Activated CD4-positive, alpha-beta T cell treated with anti-CD3 and anti-CD28 coated beads, Interleukin-2, amount 10 ng/mL, durations not matched to agents 7 days and 5 days (primary cell): Measurements from ENCODE around the gene TBC1D25. TPM values are rescaled to one million over a fixed set of nuclear protein-coding genes. Genes with fewer than 3 reads are reported as not detected.
A peak's percentile ranks its signal among the peaks of the same experiment; 100 is the strongest.
"Not testable (repeated sequence)": the region's sequence is repeated elsewhere in the genome, so short reads cannot be mapped to it uniquely, and the experiment has no call there.

Experiments
- CTCF ChIA-PET: fragments of 350-600 bp; sonication (Branson Sonifier 250); formaldehyde crosslinking; loops from one replicate; lab custom pipeline; 2021; ENCODE audit warnings: antibody characterized with exemption; lab: Charles Lee
- POLR2A ChIA-PET: fragments of 350-600 bp; sonication (Branson Sonifier 250); formaldehyde crosslinking; loops from one replicate; lab custom pipeline; 2021; ENCODE audit warnings: antibody characterized with exemption; lab: Charles Lee
- DNase-seq: peaks from one replicate; pipeline ENCODE4 v3.0.0-alpha.2; 2020
- H3K27ac Mint-ChIP-seq: one replicate; pipeline ENCODE4 v1.8.0; 2021; ENCODE audit warnings: mild to moderate bottlenecking, moderate library complexity, mixed read lengths
- H3K27me3 Mint-ChIP-seq: one replicate; pipeline ENCODE4 v1.8.0; 2021; ENCODE audit warnings: mixed read lengths
- H3K36me3 Mint-ChIP-seq: one replicate; pipeline ENCODE4 v1.8.0; 2021; ENCODE audit warnings: low read depth, mixed read lengths
- H3K4me1 Mint-ChIP-seq: one replicate; pipeline ENCODE4 v1.8.0; 2021; ENCODE audit warnings: mixed read lengths
- H3K4me3 Mint-ChIP-seq: one replicate; pipeline ENCODE4 v1.8.0; 2021; ENCODE audit warnings: mild to moderate bottlenecking, moderate library complexity, mixed read lengths
- H3K9me3 Mint-ChIP-seq: one replicate; pipeline ENCODE4 v1.8.0; 2021; ENCODE audit warnings: mixed read lengths
- total RNA-seq, 2 experiments: library from RNA; stranded (reverse); gene quantifications; one replicate each; pipeline ENCODE4 v1.2.3, GENCODE V29; 2021

TBC1D25 gene
- total RNA-seq, 2 experiments from 2014 or later: 19.5 to 20.4 TPM

DNA sequence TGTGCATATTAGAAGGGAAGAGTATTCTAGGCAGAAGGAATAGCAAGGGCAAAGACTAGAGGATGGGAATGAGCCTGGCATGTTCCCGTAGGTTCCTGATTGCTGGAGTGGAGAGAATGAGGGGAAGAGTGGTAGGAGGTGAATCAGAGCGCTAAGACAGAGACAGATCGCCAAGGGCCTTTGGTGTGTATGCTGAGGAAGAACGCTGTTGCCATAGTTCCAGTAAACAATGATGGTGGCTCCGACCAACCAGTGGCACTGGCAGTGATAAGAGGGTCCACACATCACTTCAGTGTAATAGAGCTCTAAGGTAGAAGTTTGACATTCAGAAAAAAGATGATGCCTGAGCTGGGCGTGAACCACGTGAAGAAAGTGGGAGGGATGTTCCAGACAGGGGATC is 966 bp downstream of the TBC1D25 start:
- no peak for DNase-seq
- no peaks in the 10 kb centered on the region for H3K9me3 Mint-ChIP-seq
- ChIA-PET CTCF (interaction anchor here (0.7 to 1.7 kb wide), 6 partner anchors 9 to 60 kb away, joined by 3 to 9 read pairs (median 5); no protein-coding TSS in a partner anchor), POLR2A (interaction anchor here (0.9 kb wide), 1 partner anchor 19 kb away, joined by 4 read pairs; the partner anchor contains the start of gene EBP)
- H3K4me1 Mint-ChIP-seq: peaks cover 24% of the 10 kb centered on the region
- peak overlapping the region; percentile 92 for H3K4me3 Mint-ChIP-seq
- H3K27me3 Mint-ChIP-seq: no peaks in the 10 kb centered on the region
- H3K36me3 Mint-ChIP-seq: peaks cover 14% of the 10 kb centered on the region
- H3K27ac Mint-ChIP-seq: peak overlapping the region; percentile 99

DNA sequence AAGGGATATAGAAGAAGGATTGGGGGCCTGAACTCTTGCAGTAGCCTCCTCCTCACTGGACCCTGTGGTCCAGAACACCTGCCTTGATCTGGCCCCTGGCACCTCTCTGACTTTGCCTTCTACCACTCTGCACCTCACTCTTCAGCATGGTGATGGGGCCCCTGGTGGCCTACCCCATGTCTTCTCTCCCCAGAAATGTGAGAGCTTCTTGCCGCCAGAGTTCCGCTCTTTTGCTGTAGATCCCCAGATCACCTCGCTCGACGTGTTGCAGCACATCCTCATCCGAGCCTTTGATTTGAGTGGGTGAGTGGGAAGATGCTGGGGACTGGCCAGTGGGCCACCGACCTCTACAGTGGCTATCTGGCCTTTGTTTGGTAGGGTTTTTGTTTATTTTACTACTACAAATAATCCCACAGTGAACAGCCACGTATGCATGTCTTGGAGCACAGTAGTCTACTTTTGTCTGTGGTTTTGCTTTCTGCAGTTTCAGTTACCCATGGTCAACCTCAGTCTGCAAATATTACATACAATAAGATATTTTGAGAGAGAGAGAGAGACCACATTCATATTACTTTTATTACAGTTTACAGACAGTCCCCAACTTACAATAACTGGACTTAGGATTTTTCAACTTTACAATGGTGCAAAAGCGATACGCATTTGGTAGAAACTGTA is 1.8 kb downstream of the TBC1D25 start:
- ChIA-PET POLR2A (no interaction called here), CTCF (interaction anchor here (0.6 to 1.5 kb wide), 3 partner anchors 10 to 17 kb away, joined by 3 to 7 read pairs (median 4); no protein-coding TSS in a partner anchor)
- H3K9me3 Mint-ChIP-seq: no peaks in the 10 kb centered on the region
- no peak for DNase-seq
- H3K36me3 Mint-ChIP-seq: peaks cover 16% of the 10 kb centered on the region
- peak overlapping the region; percentile 92 for H3K4me3 Mint-ChIP-seq
- peak overlapping the region; percentile 65 for H3K27ac Mint-ChIP-seq
- H3K4me1 Mint-ChIP-seq: peaks cover 24% of the 10 kb centered on the region
- H3K27me3 Mint-ChIP-seq: no peaks in the 10 kb centered on the region

- H3K4me1 Mint-ChIP-seq: peaks cover 1% of the 10 kb centered on the region
- no peaks in the 10 kb centered on the region for H3K9me3 Mint-ChIP-seq
- ChIA-PET CTCF (no interaction called here), POLR2A (no interaction called here)
- no peaks in the 10 kb centered on the region for H3K27me3 Mint-ChIP-seq
- no peak overlapping the region for H3K4me3 Mint-ChIP-seq
- DNase-seq: no peak
- H3K27ac Mint-ChIP-seq: no peak overlapping the region
- H3K36me3 Mint-ChIP-seq: peaks cover 21% of the 10 kb centered on the region
Observed at GRCh38 chrX:48548871-48549270, 9.4 kb downstream of the TBC1D25 start.

DNA sequence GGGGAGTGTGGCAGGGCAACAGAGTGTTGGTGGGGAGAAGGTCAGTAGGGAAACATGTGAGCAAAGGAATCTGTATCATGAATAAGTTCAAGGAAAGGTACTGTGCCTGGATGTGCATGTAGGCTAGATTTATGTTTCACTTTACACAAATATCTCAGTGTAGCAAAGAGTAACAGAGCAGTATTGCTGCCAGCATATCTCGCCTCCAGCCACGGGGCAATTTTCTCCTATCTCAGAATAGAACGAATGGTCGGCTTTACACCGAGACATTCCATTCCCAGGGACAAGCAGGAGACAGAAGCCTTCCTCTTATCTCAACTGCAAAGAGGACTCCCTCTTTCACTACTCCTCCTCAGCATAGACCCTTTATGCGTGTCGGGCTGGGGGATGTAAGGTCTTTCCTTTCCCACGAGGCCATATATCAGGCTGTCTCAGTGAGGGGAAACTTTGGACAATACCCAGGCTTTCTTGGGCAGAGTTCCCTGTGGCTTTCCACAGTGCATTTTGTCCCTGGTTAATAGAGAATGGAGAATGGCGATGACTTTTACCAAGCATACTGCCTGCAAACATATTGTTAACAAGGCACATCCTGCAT is 16.3 kb downstream of the TBC1D25 start:
- POLR2A ChIA-PET, CTCF ChIA-PET, H3K4me3 Mint-ChIP-seq, H3K9me3 Mint-ChIP-seq, H3K27me3 Mint-ChIP-seq, H3K4me1 Mint-ChIP-seq, DNase-seq, H3K27ac Mint-ChIP-seq: not testable (repeated sequence)
- H3K36me3 Mint-ChIP-seq: peaks cover 18% of the 10 kb centered on the region

DNA sequence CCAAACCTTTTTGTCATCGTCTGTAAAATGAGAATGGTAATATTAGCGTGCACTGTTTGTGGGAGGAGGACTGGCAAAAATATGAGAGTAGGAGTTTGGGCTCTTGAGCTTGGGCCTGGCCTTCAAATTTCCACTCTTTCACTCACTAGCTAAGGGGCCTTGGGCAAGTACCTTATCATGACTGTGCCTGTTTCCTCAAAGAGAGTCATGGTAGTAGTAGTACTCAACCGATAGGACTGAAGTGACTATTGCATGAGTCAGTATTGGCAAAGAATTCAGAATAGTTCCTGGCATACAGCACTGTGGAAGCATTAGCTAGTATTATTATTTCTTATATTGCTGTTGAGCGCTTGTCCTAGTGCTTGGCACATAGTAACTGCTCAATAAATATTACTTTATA is 18.8 kb downstream of the TBC1D25 start:
- no peak for DNase-seq

DNA sequence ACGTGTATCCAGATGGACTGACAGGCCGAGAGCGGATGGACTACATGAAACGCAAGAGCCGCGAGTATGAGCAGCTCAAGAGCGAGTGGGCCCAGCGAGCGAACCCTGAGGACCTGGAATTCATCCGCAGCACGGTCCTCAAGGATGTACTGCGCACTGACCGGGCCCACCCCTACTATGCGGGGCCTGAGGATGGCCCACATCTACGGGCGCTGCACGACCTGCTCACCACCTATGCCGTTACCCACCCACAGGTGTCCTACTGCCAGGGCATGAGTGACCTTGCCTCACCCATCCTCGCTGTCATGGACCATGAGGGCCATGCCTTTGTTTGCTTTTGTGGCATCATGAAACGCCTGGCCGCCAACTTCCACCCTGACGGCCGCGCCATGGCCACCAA is 20.1 kb downstream of the TBC1D25 start:
- POLR2A ChIA-PET: no interaction called here
- H3K4me1 Mint-ChIP-seq: no peaks in the 10 kb centered on the region
- no peak overlapping the region for H3K27ac Mint-ChIP-seq
- H3K9me3 Mint-ChIP-seq: no peaks in the 10 kb centered on the region
- DNase-seq: no peak
- no peak overlapping the region for H3K4me3 Mint-ChIP-seq
- no peaks in the 10 kb centered on the region for H3K27me3 Mint-ChIP-seq
- H3K36me3 Mint-ChIP-seq: peaks cover 15% of the 10 kb centered on the region
- CTCF ChIA-PET: no interaction called here

More for the DNA sequence above, 18.8 kb downstream of the TBC1D25 start:
- no peak overlapping the region for H3K27ac Mint-ChIP-seq
- POLR2A ChIA-PET: no interaction called here
- no peak overlapping the region for H3K4me3 Mint-ChIP-seq
- H3K36me3 Mint-ChIP-seq: peaks cover 19% of the 10 kb centered on the region
- H3K9me3 Mint-ChIP-seq: no peaks in the 10 kb centered on the region
- H3K4me1 Mint-ChIP-seq: no peaks in the 10 kb centered on the region
- CTCF ChIA-PET: interaction anchor here (0.6 kb wide), 1 partner anchor 16 kb away, joined by 4 read pairs; no protein-coding TSS in a partner anchor
- H3K27me3 Mint-ChIP-seq: no peaks in the 10 kb centered on the region

DNA sequence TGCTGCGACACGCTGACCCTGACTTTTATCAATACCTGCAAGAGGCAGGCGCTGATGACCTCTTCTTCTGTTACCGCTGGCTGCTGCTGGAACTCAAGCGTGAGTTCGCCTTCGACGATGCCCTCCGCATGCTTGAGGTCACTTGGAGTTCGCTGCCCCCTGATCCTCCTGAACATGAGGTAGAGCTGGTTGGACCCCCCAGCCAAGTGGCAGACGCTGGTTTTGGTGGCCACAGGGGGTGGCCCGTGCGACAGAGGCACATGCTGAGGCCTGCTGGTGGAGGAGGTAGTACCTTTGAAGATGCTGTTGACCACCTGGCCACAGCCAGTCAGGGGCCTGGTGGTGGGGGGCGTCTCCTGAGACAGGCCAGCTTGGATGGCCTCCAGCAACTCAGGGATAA is 20.5 kb downstream of the TBC1D25 start:
- Mint-ChIP-seq H3K36me3 (peaks cover 11% of the 10 kb centered on the region), H3K9me3 (no peaks in the 10 kb centered on the region), H3K4me1 (no peaks in the 10 kb centered on the region), H3K4me3 (no peak overlapping the region), H3K27me3 (no peaks in the 10 kb centered on the region), H3K27ac (peak overlapping the region; percentile 25)
- POLR2A ChIA-PET: no interaction called here
- DNase-seq: no peak
- CTCF ChIA-PET: no interaction called here

GRCh38 chrX:48560681-48561080 is 21.2 kb downstream of the TBC1D25 start:
- Mint-ChIP-seq H3K36me3 (peaks cover 8% of the 10 kb centered on the region), H3K27ac (peak overlapping the region; percentile 50), H3K27me3 (no peaks in the 10 kb centered on the region), H3K4me3 (no peak overlapping the region), H3K9me3 (no peaks in the 10 kb centered on the region), H3K4me1 (no peaks in the 10 kb centered on the region)
- DNase-seq: no peak
- ChIA-PET CTCF (no interaction called here), POLR2A (no interaction called here)

DNA sequence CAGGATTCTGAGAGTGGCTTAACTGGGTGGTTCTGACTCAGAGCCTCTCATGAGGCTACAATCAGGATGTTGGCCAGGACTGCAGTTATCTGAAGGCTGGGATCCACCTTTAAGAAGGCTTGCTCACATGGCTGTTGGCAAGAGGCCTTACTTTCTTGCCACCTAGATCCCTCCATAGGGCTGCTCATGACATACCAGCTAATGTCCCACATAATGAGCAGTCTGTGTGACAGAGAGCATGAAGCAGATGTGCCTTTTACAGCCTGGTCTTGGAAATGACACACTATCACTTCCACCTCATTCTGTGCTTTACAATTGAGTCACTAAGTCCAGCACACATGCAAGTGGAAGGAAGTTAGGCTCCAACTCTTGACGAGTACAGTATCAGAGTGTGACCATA is 30.4 kb downstream of the TBC1D25 start:
- H3K27ac Mint-ChIP-seq: peak overlapping the region; percentile 13
- ChIA-PET CTCF (no interaction called here), POLR2A (no interaction called here)

DNA sequence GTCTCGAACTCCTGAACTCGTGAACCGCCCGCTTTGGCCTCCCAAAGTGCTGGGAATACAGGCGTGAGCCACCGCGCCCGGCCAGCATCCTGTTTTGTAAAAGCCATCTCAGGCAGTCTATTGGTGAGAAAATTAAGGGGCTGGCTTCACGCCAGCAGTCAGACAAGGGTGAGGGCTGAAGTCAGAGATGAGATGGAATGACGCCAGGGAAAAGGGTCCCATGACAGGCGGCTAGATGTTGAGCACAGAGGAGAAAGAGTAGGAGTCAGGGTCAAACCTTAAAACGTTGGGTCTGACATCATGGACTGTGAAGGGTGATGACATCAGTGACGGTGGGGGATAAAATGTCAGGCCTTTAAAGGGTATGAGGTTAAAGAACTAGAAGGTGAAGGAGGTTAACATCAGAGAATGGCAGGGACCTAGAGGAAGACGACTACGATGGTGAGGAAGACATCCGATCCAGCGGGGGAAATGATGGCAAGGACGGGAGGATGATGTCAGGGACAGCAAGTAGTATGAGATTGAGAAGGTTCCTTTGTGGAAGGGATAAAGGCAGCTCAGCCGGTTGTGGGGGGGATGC is 34.3 kb downstream of the TBC1D25 start:
- DNase-seq: peak; percentile 28
- Mint-ChIP-seq H3K4me1 (peaks cover 35% of the 10 kb centered on the region), H3K4me3 (peak overlapping the region; percentile 98), H3K27me3 (no peaks in the 10 kb centered on the region), H3K36me3 (peaks cover 38% of the 10 kb centered on the region), H3K9me3 (no peaks in the 10 kb centered on the region), H3K27ac (peak overlapping the region; percentile 99)
- POLR2A ChIA-PET: no interaction called here
- CTCF ChIA-PET: interaction anchor here (0.7 to 1.5 kb wide), 2 partner anchors 10 to 34 kb away, joined by 3 read pairs; no protein-coding TSS in a partner anchor

More for the DNA sequence above, 30.4 kb downstream of the TBC1D25 start:
- DNase-seq: no peak
- no peaks in the 10 kb centered on the region for H3K27me3 Mint-ChIP-seq
- peaks cover 7% of the 10 kb centered on the region for H3K36me3 Mint-ChIP-seq
- H3K4me1 Mint-ChIP-seq: peaks cover 16% of the 10 kb centered on the region
- H3K9me3 Mint-ChIP-seq: no peaks in the 10 kb centered on the region
- no peak overlapping the region for H3K4me3 Mint-ChIP-seq

GRCh38 chrX:48574270-48575266 is 35.1 kb downstream of the TBC1D25 start, which contains the start of gene RBM3:
TSS of gene RBM3 (plus strand) at chrX:48574484. CDS start at chrX:48575181, 697 bp downstream.
- peaks cover 44% of the 10 kb centered on the region for H3K36me3 Mint-ChIP-seq
- DNase-seq: peak; percentile 95
- no peaks in the 10 kb centered on the region for H3K27me3 Mint-ChIP-seq
- no peaks in the 10 kb centered on the region for H3K9me3 Mint-ChIP-seq
- peaks cover 37% of the 10 kb centered on the region for H3K4me1 Mint-ChIP-seq
- H3K27ac Mint-ChIP-seq: peak within 1 kb of the TSS; percentile 99
- POLR2A ChIA-PET: no interaction called here
- CTCF ChIA-PET: interaction anchor here (0.7 to 1.5 kb wide), 2 partner anchors 9 to 35 kb away, joined by 3 read pairs; no protein-coding TSS in a partner anchor
- peak within 1 kb of the TSS; percentile 98 for H3K4me3 Mint-ChIP-seq

GRCh38 chrX:48575642-48576041 is 36.1 kb downstream of the TBC1D25 start:
- Mint-ChIP-seq H3K4me1 (peaks cover 32% of the 10 kb centered on the region), H3K36me3 (peaks cover 48% of the 10 kb centered on the region), H3K27me3 (no peaks in the 10 kb centered on the region), H3K27ac (peak overlapping the region; percentile 99), H3K4me3 (peak overlapping the region; percentile 98), H3K9me3 (no peaks in the 10 kb centered on the region)
- POLR2A ChIA-PET: no interaction called here
- DNase-seq: no peak
- CTCF ChIA-PET: no interaction called here
